SK-N-SH treated with all-trans-retinoic acid at 6 μM for 48 hours (cell line): ENCODE data around the gene ZNF486.
"Not testable (repeated sequence)": the region's sequence is repeated elsewhere in the genome, so short reads cannot be mapped to it uniquely, and the experiment has no call there.

Source experiments
- ATAC-seq: fragments of 200-7000 bp; cut with Tn5 transposase; 3 replicates; pipeline ENCODE4 v1.9.1; 2020; ENCODE audit warnings: mild to moderate bottlenecking, moderate library complexity
- ARNTL ChIP-seq: fragments of 450-650 bp; formaldehyde crosslinking; IDR thresholded peaks from 2 replicates; pipeline ENCODE4 v1.5.0; 2020; ENCODE audit warnings: low read depth, mild to moderate bottlenecking, moderate library complexity, borderline replicate concordance
- BACH2 ChIP-seq: fragments of 250-450 bp; sonication (Bioruptor Pico); IDR thresholded peaks from 2 replicates; pipeline ENCODE4 v1.9.0; 2021; ENCODE audit warnings: mild to moderate bottlenecking, borderline replicate concordance
- CREB5 ChIP-seq: fragments of 250-450 bp; sonication (Bioruptor Pico); IDR thresholded peaks from 2 replicates; pipeline ENCODE4 v1.5.1; 2020; ENCODE audit warnings: low read depth, mild to moderate bottlenecking, moderate library complexity
- CSDC2 ChIP-seq: fragments of 250-450 bp; sonication (Bioruptor Pico); IDR thresholded peaks from 2 replicates; pipeline ENCODE4 v1.5.0; 2020; ENCODE audit warnings: mild to moderate bottlenecking, moderate library complexity
- CSRNP3 ChIP-seq: fragments of 250-450 bp; sonication (Bioruptor Pico); IDR thresholded peaks from 2 replicates; pipeline ENCODE4 v1.5.1; 2021; ENCODE audit warnings: mild to moderate bottlenecking, moderate library complexity
- ESRRG ChIP-seq: fragments of 250-450 bp; sonication (Bioruptor Pico); IDR thresholded peaks from 2 replicates; pipeline ENCODE4 v1.6.1; 2021; ENCODE audit warnings: mild to moderate bottlenecking
- GLIS3 ChIP-seq: fragments of 250-450 bp; sonication (Bioruptor Pico); IDR thresholded peaks from 2 replicates; pipeline ENCODE4 v1.5.0; 2020; ENCODE audit warnings: mild to moderate bottlenecking, moderate library complexity
- ISL1 ChIP-seq: fragments of 250-450 bp; sonication (Bioruptor Pico); IDR thresholded peaks from 2 replicates; pipeline ENCODE4 v2.1.2; 2022; ENCODE audit warnings: mild to moderate bottlenecking, moderate library complexity
- OSR1 ChIP-seq: fragments of 250-450 bp; sonication (Bioruptor Pico); IDR thresholded peaks from 2 replicates; pipeline ENCODE4 v1.8.0; 2022; ENCODE audit warnings: moderate library complexity, mild to moderate bottlenecking, inconsistent platforms
- PATZ1 ChIP-seq: fragments of 250-450 bp; sonication (Bioruptor Pico); IDR thresholded peaks from 2 replicates; pipeline ENCODE4 v1.8.0; 2020; ENCODE audit warnings: mild to moderate bottlenecking, moderate library complexity, borderline replicate concordance
- POU6F1 ChIP-seq: fragments of 250-450 bp; sonication (Bioruptor Pico); IDR thresholded peaks from 2 replicates; pipeline ENCODE4 v1.8.0; 2021; ENCODE audit warnings: low read depth, mild to moderate bottlenecking, moderate library complexity, borderline replicate concordance
- PPARA ChIP-seq: fragments of 250-450 bp; sonication (Bioruptor Pico); IDR thresholded peaks from 2 replicates; pipeline ENCODE4 v1.5.0; 2020; ENCODE audit warnings: mild to moderate bottlenecking, borderline replicate concordance
- RARB ChIP-seq: fragments of 250-450 bp; sonication (Bioruptor Pico); IDR thresholded peaks from 2 replicates; pipeline ENCODE4 v1.8.0; 2021; ENCODE audit warnings: mild to moderate bottlenecking, moderate library complexity
- SNAI2 ChIP-seq: fragments of 250-450 bp; sonication (Bioruptor Pico); IDR thresholded peaks from 2 replicates; pipeline ENCODE4 v1.5.0; 2020; ENCODE audit warnings: mild to moderate bottlenecking, moderate library complexity
- TCF4 ChIP-seq: fragments of 250-450 bp; sonication (Bioruptor Pico); IDR thresholded peaks from 2 replicates; pipeline ENCODE4 v1.8.0; 2021; ENCODE audit warnings: mild to moderate bottlenecking, moderate library complexity, borderline replicate concordance
- TOX ChIP-seq: fragments of 250-450 bp; sonication (Bioruptor Pico); IDR thresholded peaks from 2 replicates; pipeline ENCODE4 v1.8.0; 2021; ENCODE audit warnings: mild to moderate bottlenecking, moderate library complexity, borderline replicate concordance
- TSHZ2 ChIP-seq: fragments of 250-450 bp; sonication (Bioruptor Pico); IDR thresholded peaks from 2 replicates; pipeline ENCODE4 v1.5.0; 2020; ENCODE audit warnings: mild to moderate bottlenecking, moderate library complexity
- ZC3H10 ChIP-seq: fragments of 250-450 bp; sonication (Bioruptor Pico); IDR thresholded peaks from 2 replicates; pipeline ENCODE4 v1.5.1; 2021; ENCODE audit warnings: mild to moderate bottlenecking, moderate library complexity
- ZFP3 ChIP-seq: fragments of 250-450 bp; sonication (Bioruptor Pico); IDR thresholded peaks from 2 replicates; pipeline ENCODE4 v1.5.0; 2020; ENCODE audit warnings: mild to moderate bottlenecking, moderate library complexity
- ZFP30 ChIP-seq: fragments of 450-650 bp; formaldehyde crosslinking; IDR thresholded peaks from 2 replicates; pipeline ENCODE4 v1.5.0; 2022; ENCODE audit warnings: mild to moderate bottlenecking, moderate library complexity
- ZNF565 ChIP-seq: fragments of 450-650 bp; formaldehyde crosslinking; conservative IDR thresholded peaks from 2 replicates; pipeline ENCODE4 v1.5.0; 2020; ENCODE audit warnings: low read depth, mild to moderate bottlenecking, moderate library complexity
- ZNF70 ChIP-seq: fragments of 450-650 bp; formaldehyde crosslinking; IDR thresholded peaks from 2 replicates; pipeline ENCODE4 v1.5.0; 2020; ENCODE audit warnings: mild to moderate bottlenecking, moderate library complexity
- ZNF8 ChIP-seq: fragments of 450-650 bp; formaldehyde crosslinking; IDR thresholded peaks from 2 replicates; pipeline ENCODE4 v1.5.0; 2020; ENCODE audit warnings: mild to moderate bottlenecking, moderate library complexity

The ZNF486 gene

GRCh38 chr19:20167020-20167644 is at the start of gene ZNF486:
Gene ZNF486, plus strand, starts transcription at chr19:20167214. Its CDS starts 117 bp downstream, at chr19:20167331.
- no peak for TF ChIP-seq CREB5 (CRISPR knock-in tag)
- TF ChIP-seq TOX (CRISPR knock-in tag), result no peak
- TF ChIP-seq BACH2 (CRISPR knock-in tag), result no peak
- no peak for TF ChIP-seq CSDC2 (CRISPR knock-in tag)
- no peak for TF ChIP-seq ZFP30 (CRISPR knock-in tag)
- TF ChIP-seq POU6F1, result no peak
- no peak for TF ChIP-seq TSHZ2 (CRISPR knock-in tag)
- no peak for TF ChIP-seq CSRNP3 (CRISPR knock-in tag)
- TF ChIP-seq ZNF565 (CRISPR knock-in tag), result no peak
- TF ChIP-seq ESRRG (CRISPR knock-in tag), result no peak
- no peak for TF ChIP-seq GLIS3 (CRISPR knock-in tag)
- no peak for TF ChIP-seq PPARA (CRISPR knock-in tag)
- TF ChIP-seq ZFP3 (CRISPR knock-in tag), result no peak
- TF ChIP-seq TCF4 (CRISPR knock-in tag), result no peak
- TF ChIP-seq SNAI2, result no peak
- no peak for TF ChIP-seq RARB (CRISPR knock-in tag)
- no peak for TF ChIP-seq ARNTL
- no peak for TF ChIP-seq ISL1 (CRISPR knock-in tag)
- peak; percentile 95 for ATAC-seq

GRCh38 chr19:20118064-20118839 is 48.8 kb upstream of the ZNF486 start:
- not testable (repeated sequence) for ATAC-seq

- ATAC-seq, result no peak
- TF ChIP-seq CSDC2 (CRISPR knock-in tag) (no peak), RARB (CRISPR knock-in tag) (no peak), TOX (CRISPR knock-in tag) (no peak), ZC3H10 (CRISPR knock-in tag) (no peak), ZNF8 (CRISPR knock-in tag) (no peak), ISL1 (CRISPR knock-in tag) (no peak), ESRRG (CRISPR knock-in tag) (no peak), TSHZ2 (CRISPR knock-in tag) (no peak), CSRNP3 (CRISPR knock-in tag) (no peak), SNAI2 (no peak), ZFP3 (CRISPR knock-in tag) (no peak), OSR1 (no peak), ARNTL (no peak), BACH2 (CRISPR knock-in tag) (no peak), ZNF70 (CRISPR knock-in tag) (no peak), PATZ1 (CRISPR knock-in tag) (no peak), GLIS3 (CRISPR knock-in tag) (no peak)
Observed at GRCh38 chr19:20124879-20125278, 42.1 kb upstream of the ZNF486 start.
